IPS DF 6.9 (cell line): ENCODE data around the gene MSANTD1.

ENCODE experiments used
- DNase-seq: peaks from one replicate; pipeline ENCODE4 v3.0.0-alpha.2; 2013; ENCODE audit warnings: low read depth, low spot score
- H3K27ac ChIP-seq: one replicate; pipeline ENCODE4 v1.5.1; 2013; ENCODE audit warnings: low read length, control low read depth
- H3K27me3 ChIP-seq: 2 replicates; pipeline ENCODE4 v1.6.1; 2013; ENCODE audit warnings: mild to moderate bottlenecking, low read length; ENCODE audit not compliant: control insufficient read depth, insufficient read depth
- H3K36me3 ChIP-seq: 2 replicates; pipeline ENCODE4 v1.6.1; 2013; ENCODE audit warnings: low read length; ENCODE audit not compliant: control insufficient read depth, insufficient read depth
- H3K4me1 ChIP-seq: 2 replicates; pipeline ENCODE4 v1.6.1; 2013; ENCODE audit warnings: low read length; ENCODE audit not compliant: control insufficient read depth, insufficient read depth
- H3K4me3 ChIP-seq: 2 replicates; pipeline ENCODE4 v1.5.1; 2013; ENCODE audit warnings: mild to moderate bottlenecking, low read length
- H3K9me3 ChIP-seq: 2 replicates; pipeline ENCODE4 v1.6.1; 2013; ENCODE audit warnings: low read length, inconsistent platforms; ENCODE audit not compliant: control insufficient read depth, insufficient read depth
- WGBS: extraction: QIAGEN DNeasy Blood & Tissue Kit; methylation state at CpG from one replicate; pipeline ENCODE4 v1.1.7; 2013; ENCODE audit warnings: mixed read lengths, missing lambda C conversion rate; ENCODE audit not compliant: insufficient read length, insufficient coverage; 5-methylcytosine and 5-hydroxymethylcytosine counted together

MSANTD1 gene

DNA sequence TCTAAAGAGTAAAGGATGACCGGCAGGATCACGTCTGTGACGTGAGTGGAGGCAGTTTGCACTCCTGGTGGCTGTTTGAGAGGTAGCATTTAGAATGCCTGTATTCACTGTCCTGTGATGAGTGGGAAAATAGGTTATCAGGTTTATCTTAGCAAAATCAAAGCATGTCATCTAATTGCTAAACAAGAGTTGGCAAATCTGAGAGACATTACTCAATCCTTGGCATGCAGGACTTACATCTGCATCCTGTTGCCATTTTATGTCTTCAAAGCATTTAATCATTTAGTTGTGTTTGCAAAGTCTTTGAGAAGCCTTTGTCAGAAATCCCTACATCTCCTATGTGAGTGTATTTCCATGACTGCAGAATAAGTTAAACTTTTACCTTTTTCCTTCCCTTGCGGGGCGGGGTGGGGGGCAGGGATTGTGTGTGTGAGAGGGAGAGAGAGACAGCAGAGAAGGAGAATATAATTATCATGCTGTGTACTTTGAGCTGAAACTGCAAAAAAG is 41.4 kb upstream of the MSANTD1 start:
- Histone ChIP-seq H3K36me3 (peaks cover 23% of the 10 kb centered on the region), H3K27ac (no peak overlapping the region), H3K27me3 (no peaks in the 10 kb centered on the region), H3K4me3 (no peak overlapping the region), H3K4me1 (no peaks in the 10 kb centered on the region), H3K9me3 (no peaks in the 10 kb centered on the region)
- no peak for DNase-seq
- WGBS = no CpG with 5 or more reads among the region's 5 CpGs

DNA sequence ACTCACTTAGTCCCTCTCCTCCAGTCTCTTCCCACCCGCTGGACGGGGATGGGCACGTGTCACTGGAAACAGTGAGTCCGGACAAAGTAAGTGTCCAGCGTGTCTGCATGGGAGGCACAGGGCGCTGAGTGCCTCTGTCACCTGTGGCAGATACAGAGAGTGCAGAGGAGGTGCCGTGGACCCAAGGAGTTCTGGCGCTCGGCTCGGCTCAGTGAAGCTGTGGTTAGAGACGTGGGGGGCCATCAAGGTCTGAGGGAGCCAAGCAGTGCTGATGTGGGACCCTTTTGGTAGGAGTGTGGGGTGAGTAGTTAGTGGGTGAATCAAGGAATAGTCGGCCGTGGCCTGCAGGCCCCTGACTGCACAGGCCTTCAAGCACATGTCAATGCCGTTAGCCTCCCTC is 40.1 kb upstream of the MSANTD1 start:
- DNase-seq = no peak
- no CpG with 5 or more reads among the region's 14 CpGs for WGBS
- no peaks in the 10 kb centered on the region for H3K27me3 ChIP-seq
- H3K4me1 ChIP-seq = no peaks in the 10 kb centered on the region
- no peak overlapping the region for H3K4me3 ChIP-seq
- H3K27ac ChIP-seq = no peak overlapping the region
- no peaks in the 10 kb centered on the region for H3K9me3 ChIP-seq
- H3K36me3 ChIP-seq = peaks cover 31% of the 10 kb centered on the region

DNA sequence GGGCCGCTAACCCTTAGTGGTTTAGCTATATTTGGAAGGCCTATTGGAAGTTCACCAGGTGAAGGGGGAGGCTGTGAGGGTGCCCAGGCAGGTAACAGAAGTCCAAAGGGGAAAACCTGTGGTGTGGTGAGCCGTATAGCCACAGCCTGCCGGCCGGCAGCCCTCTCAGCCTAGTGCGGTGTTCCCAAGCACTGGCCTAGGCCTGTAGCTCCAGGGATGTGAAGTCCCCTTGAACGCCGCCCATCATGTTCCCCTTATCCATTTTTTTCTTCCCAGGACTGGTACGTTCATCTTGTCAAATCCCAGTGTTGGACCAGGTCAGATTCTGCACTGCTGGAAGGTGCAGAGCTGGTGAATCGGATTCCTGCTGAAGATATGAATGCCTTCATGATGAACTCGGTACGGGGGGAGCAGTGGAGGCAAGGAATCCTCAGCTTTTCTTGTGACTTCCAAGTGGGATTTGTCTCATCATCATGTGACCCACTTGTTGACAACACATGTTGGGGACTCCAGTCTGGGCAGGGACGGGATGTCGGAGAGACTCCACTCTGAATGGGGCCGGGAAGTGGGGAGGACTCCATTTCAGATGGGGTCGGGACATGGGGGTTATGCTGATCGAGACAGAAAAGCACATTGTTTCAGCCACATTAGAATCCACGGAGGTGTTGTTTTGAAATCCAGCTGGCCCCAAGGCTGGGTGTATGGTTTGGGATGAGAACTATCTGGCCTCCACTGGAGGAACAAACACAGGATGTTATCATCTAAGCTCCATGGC is 39.2 kb upstream of the MSANTD1 start:
- Histone ChIP-seq H3K27me3 (no peaks in the 10 kb centered on the region), H3K9me3 (no peaks in the 10 kb centered on the region), H3K4me3 (no peak overlapping the region), H3K36me3 (peaks cover 31% of the 10 kb centered on the region), H3K4me1 (no peaks in the 10 kb centered on the region), H3K27ac (no peak overlapping the region)
- no CpG with 5 or more reads among the region's 17 CpGs for WGBS
- no peak for DNase-seq

DNA sequence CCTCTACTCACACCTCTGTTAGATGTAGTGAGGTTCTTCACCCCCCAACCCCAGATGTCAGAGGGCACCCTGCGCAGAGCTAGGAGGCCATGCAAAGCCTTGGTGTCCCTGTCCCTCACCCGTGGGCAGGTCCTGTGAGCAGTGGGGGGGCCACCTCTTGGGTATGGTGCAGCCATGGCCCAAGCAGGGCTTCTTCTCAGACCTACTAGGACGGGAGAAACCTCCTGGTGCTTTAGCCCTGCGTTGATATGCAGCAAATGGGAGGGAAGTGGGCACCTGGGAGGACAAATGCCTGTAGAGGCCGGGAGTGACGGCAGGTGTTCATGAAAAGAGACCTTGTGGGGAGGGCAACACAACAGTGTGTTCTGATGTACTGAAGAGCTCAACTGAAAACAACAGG is 38.5 kb upstream of the MSANTD1 start:
- Histone ChIP-seq H3K27me3 (no peaks in the 10 kb centered on the region), H3K9me3 (no peaks in the 10 kb centered on the region), H3K27ac (no peak overlapping the region), H3K4me1 (no peaks in the 10 kb centered on the region), H3K36me3 (peaks cover 35% of the 10 kb centered on the region), H3K4me3 (no peak overlapping the region; the same call in 1 of the 2 replicates)
- no CpG with 5 or more reads among the region's 6 CpGs for whole genome bisulfite sequencing
- no peak for DNase-seq

DNA sequence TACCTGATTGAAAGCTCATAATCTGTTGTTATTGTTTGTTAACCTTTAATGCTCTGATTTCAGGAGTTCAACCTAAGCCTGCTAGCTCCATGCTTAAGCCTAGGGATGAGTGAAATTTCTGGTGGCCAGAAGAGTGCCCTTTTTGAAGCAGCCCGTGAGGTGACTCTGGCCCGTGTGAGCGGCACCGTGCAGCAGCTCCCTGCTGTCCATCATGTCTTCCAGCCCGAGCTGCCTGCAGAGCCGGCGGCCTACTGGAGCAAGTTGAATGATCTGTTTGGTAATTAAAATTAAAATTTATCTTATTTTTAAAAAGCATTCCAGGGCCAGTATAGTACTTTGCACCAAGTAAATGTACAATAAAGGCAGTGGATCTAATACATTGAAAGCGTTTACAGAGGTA is 37.1 kb upstream of the MSANTD1 start:
- H3K4me3 ChIP-seq = no peak overlapping the region
- no peaks in the 10 kb centered on the region for H3K27me3 ChIP-seq
- no peak overlapping the region for H3K27ac ChIP-seq
- DNase-seq = no peak
- WGBS = no CpG with 5 or more reads among the region's 8 CpGs
- no peaks in the 10 kb centered on the region for H3K4me1 ChIP-seq
- no peaks in the 10 kb centered on the region for H3K9me3 ChIP-seq
- peaks cover 30% of the 10 kb centered on the region for H3K36me3 ChIP-seq

DNA sequence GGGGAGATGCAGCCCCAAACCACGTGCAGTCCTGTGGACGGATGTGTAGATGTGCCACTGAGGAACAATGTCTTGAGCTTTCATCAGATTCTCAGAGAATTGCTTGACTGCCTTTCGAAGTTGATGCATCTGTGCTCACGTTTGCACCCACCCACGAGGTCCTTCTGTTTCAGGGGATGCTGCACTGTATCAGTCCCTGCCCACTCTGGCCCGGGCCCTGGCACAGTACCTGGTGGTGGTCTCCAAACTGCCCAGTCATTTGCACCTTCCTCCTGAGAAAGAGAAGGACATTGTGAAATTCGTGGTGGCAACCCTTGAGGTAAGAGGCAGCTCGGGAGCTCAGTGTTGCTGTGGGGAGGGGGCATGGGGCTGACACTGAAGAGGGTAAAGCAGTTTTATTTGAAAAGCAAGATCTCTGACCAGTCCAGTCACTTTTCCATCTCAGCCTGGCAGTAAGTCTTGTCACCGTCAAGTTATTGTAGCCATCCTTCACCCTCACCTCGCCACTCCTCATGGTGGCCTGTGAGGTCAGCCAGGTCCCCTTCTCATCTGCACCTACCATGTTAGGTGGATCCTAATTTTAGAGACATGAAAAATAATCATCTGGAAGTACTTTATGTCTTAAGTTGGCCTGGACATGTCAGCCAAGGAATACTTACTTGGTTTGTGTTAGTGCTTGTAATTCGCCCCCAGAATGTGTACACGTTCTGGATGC is 36.4 kb upstream of the MSANTD1 start:
- H3K4me3 ChIP-seq = no peak overlapping the region
- DNase-seq = no peak
- H3K4me1 ChIP-seq = no peaks in the 10 kb centered on the region
- H3K9me3 ChIP-seq = no peaks in the 10 kb centered on the region
- no peak overlapping the region for H3K27ac ChIP-seq
- H3K27me3 ChIP-seq = no peaks in the 10 kb centered on the region
- H3K36me3 ChIP-seq = peaks cover 33% of the 10 kb centered on the region
- WGBS = no CpG with 5 or more reads among the region's 12 CpGs

DNA sequence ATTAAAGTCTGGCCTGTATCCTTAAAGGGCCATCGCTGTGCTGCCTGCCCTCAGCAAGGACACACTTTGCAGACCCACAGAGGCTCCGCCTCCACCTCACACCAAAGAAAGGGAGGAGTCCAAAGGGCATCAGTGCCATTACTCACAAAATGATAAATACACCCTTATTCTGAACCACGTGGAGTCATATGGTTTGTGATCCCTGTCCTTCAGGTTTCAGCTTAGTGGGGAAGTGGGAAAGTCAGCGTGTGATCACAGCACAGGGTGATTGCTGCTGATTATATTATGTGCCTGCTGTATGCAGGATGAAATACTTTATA is 35.9 kb upstream of the MSANTD1 start:
- no CpG with 5 or more reads among the region's 4 CpGs for WGBS
- H3K9me3 ChIP-seq = no peaks in the 10 kb centered on the region
- peaks cover 37% of the 10 kb centered on the region for H3K36me3 ChIP-seq
- no peaks in the 10 kb centered on the region for H3K4me1 ChIP-seq
- no peaks in the 10 kb centered on the region for H3K27me3 ChIP-seq
- H3K4me3 ChIP-seq = no peak overlapping the region
- no peak for DNase-seq
- no peak overlapping the region for H3K27ac ChIP-seq

DNA sequence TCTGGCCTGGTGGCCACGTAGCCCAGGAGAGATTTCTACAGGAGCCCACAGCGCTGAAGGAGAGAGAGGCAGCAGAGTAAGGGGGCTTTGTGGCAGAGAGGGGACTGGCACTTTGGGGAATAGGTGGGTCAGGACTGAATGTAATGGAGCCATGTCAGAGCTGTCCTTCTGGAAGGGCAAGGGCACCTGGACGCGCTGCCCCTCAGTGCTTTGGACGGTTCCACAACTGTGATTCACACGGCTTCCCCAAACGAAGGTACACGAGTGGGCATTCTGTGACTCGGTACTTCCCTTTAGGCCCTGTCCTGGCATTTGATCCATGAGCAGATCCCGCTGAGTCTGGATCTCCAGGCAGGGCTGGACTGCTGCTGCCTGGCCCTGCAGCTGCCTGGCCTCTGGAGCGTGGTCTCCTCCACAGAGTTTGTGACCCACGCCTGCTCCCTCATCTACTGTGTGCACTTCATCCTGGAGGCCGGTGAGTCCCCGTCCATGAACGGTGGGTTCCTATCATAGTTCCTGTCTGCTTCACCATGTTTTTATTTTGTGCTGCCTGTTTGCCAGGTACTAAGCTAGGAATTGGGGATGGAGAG is 35.2 kb upstream of the MSANTD1 start:
- no peak overlapping the region for H3K4me3 ChIP-seq

DNA sequence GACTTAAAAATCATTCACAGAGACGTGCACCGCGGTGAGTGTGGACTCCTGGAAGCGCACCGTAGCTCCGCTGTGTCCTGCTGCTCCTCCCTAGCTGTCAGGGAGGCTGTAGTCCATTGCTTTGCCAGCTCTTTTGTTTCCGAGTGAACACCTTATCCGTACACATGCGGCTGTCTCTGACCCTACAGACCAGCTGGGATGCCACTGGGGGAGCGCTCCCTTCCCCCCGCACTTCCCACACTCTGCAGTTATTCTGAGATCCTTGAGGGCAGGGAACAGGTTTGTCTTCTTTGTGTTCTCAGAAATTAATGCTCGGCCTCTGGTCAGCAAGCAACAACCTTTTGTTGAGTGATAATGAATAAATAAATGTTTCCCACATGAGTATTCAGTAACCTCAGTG is 33.7 kb upstream of the MSANTD1 start:
- no peak overlapping the region for H3K27ac ChIP-seq

More for the DNA sequence above, 35.2 kb upstream of the MSANTD1 start:
- Histone ChIP-seq H3K36me3 (peaks cover 35% of the 10 kb centered on the region), H3K4me1 (no peaks in the 10 kb centered on the region), H3K9me3 (no peaks in the 10 kb centered on the region), H3K27me3 (no peaks in the 10 kb centered on the region), H3K27ac (no peak overlapping the region)
- DNase-seq = no peak
- WGBS = no CpG with 5 or more reads among the region's 15 CpGs

DNA sequence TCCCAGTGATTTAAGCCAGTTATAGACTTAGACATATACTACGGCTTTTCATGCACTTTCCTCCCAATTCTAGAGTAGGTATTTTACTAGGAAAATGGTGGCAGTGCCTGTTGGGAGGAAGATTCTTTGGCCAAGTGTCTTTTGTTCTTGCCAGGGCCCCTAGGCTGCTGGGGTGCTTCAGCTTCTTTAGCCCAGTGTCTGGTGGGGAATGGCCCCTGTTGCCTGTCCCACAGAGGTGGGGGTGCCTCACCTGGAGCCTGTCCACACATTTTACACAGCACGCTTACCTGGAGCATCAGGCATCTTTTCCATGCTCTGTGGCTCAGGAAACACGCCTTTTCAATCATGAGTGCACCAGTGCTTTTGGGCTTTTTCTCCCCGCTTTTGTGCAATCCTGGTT is 33.2 kb upstream of the MSANTD1 start:
- Histone ChIP-seq H3K9me3 (no peaks in the 10 kb centered on the region), H3K27ac (no peak overlapping the region), H3K4me1 (no peaks in the 10 kb centered on the region), H3K4me3 (no peak overlapping the region), H3K36me3 (peaks cover 32% of the 10 kb centered on the region), H3K27me3 (no peaks in the 10 kb centered on the region)
- DNase-seq = no peak
- WGBS = no CpG with 5 or more reads among the region's 4 CpGs

More for the DNA sequence above, 33.7 kb upstream of the MSANTD1 start:
- Histone ChIP-seq H3K4me3 (no peak overlapping the region), H3K27me3 (no peaks in the 10 kb centered on the region), H3K9me3 (no peaks in the 10 kb centered on the region), H3K4me1 (no peaks in the 10 kb centered on the region), H3K36me3 (peaks cover 35% of the 10 kb centered on the region)
- no peak for DNase-seq
- WGBS = no CpG with 5 or more reads among the region's 12 CpGs
